GM12891 (cell line): ENCODE results near the gene P2RY13.

Experiments
- POLR2A ChIP-seq: IDR thresholded peaks from 2 replicates; pipeline ENCODE4 v1.6.1; 2011; ENCODE audit warnings: low read depth, low read length, control low read depth
- POLR2AphosphoS5 ChIP-seq: IDR thresholded peaks from 2 replicates; pipeline ENCODE4 v1.6.1; 2011; ENCODE audit warnings: low read depth, low read length, control low read depth
- SPI1 ChIP-seq: IDR thresholded peaks from 2 replicates; pipeline ENCODE4 v1.6.1; 2011; ENCODE audit warnings: low read depth, low read length, control low read depth
- TAF1 ChIP-seq: IDR thresholded peaks from 2 replicates; pipeline ENCODE4 v1.6.1; 2011; ENCODE audit warnings: low read depth, low read length, control low read depth

DNA sequence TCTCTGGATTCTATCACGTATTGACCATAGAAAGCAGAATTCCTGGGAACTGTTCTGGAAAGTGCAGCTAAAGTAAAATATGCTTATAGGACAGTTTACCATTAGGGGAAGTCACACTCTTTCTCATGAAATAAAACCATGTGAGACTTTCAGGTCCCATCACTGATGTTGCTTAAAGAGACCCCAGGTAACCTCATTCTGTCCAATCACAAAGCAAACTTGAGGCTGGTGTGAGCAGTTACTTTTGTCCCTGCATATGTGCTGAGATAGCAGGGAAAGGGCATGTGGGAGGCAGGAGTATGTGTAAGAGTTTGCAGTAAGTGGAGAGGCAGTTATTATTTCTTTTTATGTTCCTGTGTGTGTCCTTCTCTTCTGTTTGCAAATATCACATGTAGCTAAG, 28.8 kb downstream of the P2RY13 start:
- no peak for TF ChIP-seq POLR2AphosphoS5
- TF ChIP-seq TAF1: no peak
- no peak for TF ChIP-seq POLR2A
- no peak for TF ChIP-seq SPI1
